CD1c-positive myeloid dendritic cell (primary cell): Measurements from ENCODE around the gene GAS2L3.
"Not testable (repeated sequence)": the region's sequence is repeated elsewhere in the genome, so short reads cannot be mapped to it uniquely, and the experiment has no call there.

Source experiments
- DNase-seq: peaks from one replicate; pipeline ENCODE4 v3.0.0-alpha.2; 2016; ENCODE audit errors: extremely low spot score

Gene GAS2L3

GRCh38 chr12:100574187-100575074 lies 947 bp downstream of the GAS2L3 start:
- peak; percentile 86 for DNase-seq

- DNase-seq = peak; percentile 93
Measured at GRCh38 chr12:100576331-100577036, 3.0 kb downstream of the GAS2L3 start.

GRCh38 chr12:100578923-100579322 lies 5.4 kb downstream of the GAS2L3 start:
- no peak for DNase-seq

- DNase-seq = peak; percentile 61
Measured at GRCh38 chr12:100579844-100580243, 6.4 kb downstream of the GAS2L3 start.

GRCh38 chr12:100584256-100584655 lies 10.8 kb downstream of the GAS2L3 start:
- DNase-seq = no peak

- DNase-seq = no peak
Measured at GRCh38 chr12:100591979-100592378, 18.5 kb downstream of the GAS2L3 start.

- DNase-seq = no peak
Measured at GRCh38 chr12:100593490-100593889, 20.0 kb downstream of the GAS2L3 start.

- no peak for DNase-seq
Measured at GRCh38 chr12:100601626-100602025, 28.1 kb downstream of the GAS2L3 start.

- DNase-seq = peak; percentile 42
Measured at GRCh38 chr12:100602997-100603396, 29.5 kb downstream of the GAS2L3 start.

GRCh38 chr12:100608776-100609175 lies 35.3 kb downstream of the GAS2L3 start:
- DNase-seq = peak; percentile 69

- peak; percentile 58 for DNase-seq
Measured at GRCh38 chr12:100610666-100611430, 37.4 kb downstream of the GAS2L3 start.

GRCh38 chr12:100612606-100613005 lies 39.1 kb downstream of the GAS2L3 start:
- DNase-seq = no peak

GRCh38 chr12:100624571-100624970 lies 51.1 kb downstream of the GAS2L3 start:
- DNase-seq = no peak

- no peak for DNase-seq
Measured at GRCh38 chr12:100632445-100632892, 59.0 kb downstream of the GAS2L3 start.

GRCh38 chr12:100633082-100633785 lies 59.8 kb downstream of the GAS2L3 start:
- not testable (repeated sequence) for DNase-seq

GRCh38 chr12:100643246-100643645 lies 69.8 kb downstream of the GAS2L3 start:
- no peak for DNase-seq

GRCh38 chr12:100646896-100647295 lies 73.4 kb downstream of the GAS2L3 start:
- no peak for DNase-seq

- no peak for DNase-seq
Measured at GRCh38 chr12:100651108-100651507, 77.6 kb downstream of the GAS2L3 start.

- DNase-seq = no peak
Measured at GRCh38 chr12:100651694-100652093, 78.2 kb downstream of the GAS2L3 start.

- no peak for DNase-seq
Measured at GRCh38 chr12:100652488-100652887, 79.0 kb downstream of the GAS2L3 start.

- DNase-seq = no peak
Measured at GRCh38 chr12:100656141-100656540, 82.7 kb downstream of the GAS2L3 start.
